HepG2 (cell line): ENCODE results near the gene RPS5. TPM values are rescaled to one million over a fixed set of nuclear protein-coding genes. Genes with fewer than 3 reads are reported as not detected.
A peak's percentile ranks its signal among the peaks of the same experiment; 100 is the strongest.

Experiments
- AGO1 ChIP-seq: fragments of 200-400 bp; formaldehyde crosslinking; IDR thresholded peaks from 2 replicates; pipeline ENCODE4 v1.6.1; 2017; ENCODE audit warnings: mild to moderate bottlenecking, low read depth, low read length, moderate library complexity; ENCODE audit not compliant: poor library complexity, severe bottlenecking
- AGO2 ChIP-seq: fragments of 200-400 bp; formaldehyde crosslinking; optimal IDR thresholded peaks from 2 replicates; pipeline ENCODE3; 2017; ENCODE audit warnings: mild to moderate bottlenecking, low read depth, low read length, moderate library complexity
- CBX5 ChIP-seq: sonication (generic); formaldehyde crosslinking; IDR thresholded peaks from 2 replicates; pipeline ENCODE4 v1.4.0; 2020; ENCODE audit warnings: missing genetic modification reagents, borderline replicate concordance
- ETV5 ChIP-seq: IDR thresholded peaks from 2 replicates; pipeline ENCODE4 v1.6.1; 2018; ENCODE audit warnings: missing biosample characterization, missing genetic modification reagents, inconsistent platforms, borderline replicate concordance
- HCFC1 ChIP-seq: fragments of 150-350 bp; IDR thresholded peaks from 2 replicates; pipeline ENCODE4 v1.6.1; 2014; ENCODE audit warnings: low read depth, low read length
- HNRNPH1 ChIP-seq: fragments of 200-400 bp; formaldehyde crosslinking; optimal IDR thresholded peaks from 2 replicates; pipeline ENCODE3; 2017; ENCODE audit warnings: mild to moderate bottlenecking, low read depth, low read length
- HOMEZ ChIP-seq: IDR thresholded peaks from 2 replicates; pipeline ENCODE4 v1.6.1; 2016; ENCODE audit warnings: low read depth
- IKZF4 ChIP-seq: sonication (generic); formaldehyde crosslinking; IDR thresholded peaks from 2 replicates; pipeline ENCODE4 v1.5.1; 2020; ENCODE audit warnings: borderline replicate concordance, mild to moderate bottlenecking, low read depth, missing genetic modification reagents; ENCODE audit errors: not compliant biosample characterization
- KLF6 ChIP-seq: IDR thresholded peaks from 2 replicates; pipeline ENCODE4 v1.8.0; 2016; ENCODE audit warnings: missing biosample characterization, missing genetic modification reagents
- MIXL1 ChIP-seq: IDR thresholded peaks from 2 replicates; pipeline ENCODE4 v1.6.1; 2016
- MYC ChIP-seq: sonication (generic); formaldehyde crosslinking; IDR thresholded peaks from 2 replicates; pipeline ENCODE4 v1.9.0; 2021; ENCODE audit warnings: missing genetic modification reagents, borderline replicate concordance
- NFE2L1 ChIP-seq: sonication (generic); formaldehyde crosslinking; IDR thresholded peaks from 2 replicates; pipeline ENCODE4 v1.4.0; 2020; ENCODE audit warnings: missing genetic modification reagents, mild to moderate bottlenecking, borderline replicate concordance
- PITX1 ChIP-seq: sonication (generic); formaldehyde crosslinking; IDR thresholded peaks from 2 replicates; pipeline ENCODE4 v1.5.1; 2020; ENCODE audit warnings: mild to moderate bottlenecking, missing genetic modification reagents
- RELA ChIP-seq: sonication (generic); formaldehyde crosslinking; IDR thresholded peaks from 2 replicates; pipeline ENCODE4 v1.4.0; 2020; ENCODE audit warnings: missing genetic modification reagents
- SP1 ChIP-seq, 2 experiments: fragments of 450-650 bp in 1 of 2; sonication (generic) in 1 of 2; formaldehyde crosslinking in 1 of 2; IDR thresholded peaks; 2 replicates each; pipeline versions ENCODE4 v1.4.0 to v1.6.1; 2016 to 2020; ENCODE audit warnings: missing genetic modification reagents in 1 of 2
- STAG1 ChIP-seq: sonication (generic); formaldehyde crosslinking; IDR thresholded peaks from 2 replicates; pipeline ENCODE4 v1.4.0; 2020; ENCODE audit warnings: missing genetic modification reagents
- THAP8 ChIP-seq: sonication (generic); formaldehyde crosslinking; IDR thresholded peaks from 2 replicates; pipeline ENCODE4 v1.5.1; 2020; ENCODE audit warnings: missing genetic modification reagents, mild to moderate bottlenecking, borderline replicate concordance
- ZBTB38 ChIP-seq: sonication (generic); formaldehyde crosslinking; IDR thresholded peaks from 2 replicates; pipeline ENCODE4 v1.5.1; 2020; ENCODE audit warnings: mild to moderate bottlenecking, missing genetic modification reagents
- ZFP90 ChIP-seq: sonication (generic); formaldehyde crosslinking; IDR thresholded peaks from 2 replicates; pipeline ENCODE4 v1.8.0; 2022; ENCODE audit warnings: missing genetic modification reagents, mild to moderate bottlenecking, inconsistent platforms, borderline replicate concordance
- ZKSCAN1 ChIP-seq: fragments of 150-350 bp; IDR thresholded peaks from 2 replicates; pipeline ENCODE4 v1.6.1; 2014; ENCODE audit warnings: low read length
- ZNF225 ChIP-seq: sonication (generic); formaldehyde crosslinking; IDR thresholded peaks from 2 replicates; pipeline ENCODE4 v1.4.0; 2020; ENCODE audit warnings: mild to moderate bottlenecking, missing genetic modification reagents
- ZNF569 ChIP-seq: sonication (generic); formaldehyde crosslinking; IDR thresholded peaks from 2 replicates; pipeline ENCODE4 v1.5.0; 2020; ENCODE audit warnings: mild to moderate bottlenecking, missing genetic modification reagents, moderate library complexity, borderline replicate concordance
- ZNF879 ChIP-seq: sonication (generic); formaldehyde crosslinking; IDR thresholded peaks from 2 replicates; pipeline ENCODE4 v1.8.1; 2023; ENCODE audit warnings: missing genetic modification reagents
- polyA plus RNA-seq, 8 experiments: library from polyadenylated mRNA; depleted of rRNA in 3 of 8; stranded (reverse) in 7 of 8; unstranded in 1 of 8; fragments of >200 nt; fragmentation: Illumina TruSeq in 4 of 8; extraction: Trizol in 4 of 8; gene quantifications; 2 replicates each; pipeline versions ENCODE4 v1.2.1 to v1.2.3, GENCODE V29; 2011 to 2016; ENCODE audit warnings: low read depth in 4 of 8, missing spikeins in 1 of 8, mixed read lengths in 1 of 8; ENCODE audit not compliant: insufficient read depth in 1 of 8
- total RNA-seq, 5 experiments: library from RNA; depleted of rRNA; stranded (reverse); fragments of >200 nt; fragmentation: Illumina TruSeq; extraction: Trizol; gene quantifications; 2 replicates each; pipeline ENCODE4 v1.2.3, GENCODE V29; 2016; ENCODE audit warnings: low read depth in 1 of 5
- TF ChIP-seq, protein P1 (sequence below): sonication (generic); formaldehyde crosslinking; IDR thresholded peaks from 2 replicates; pipeline ENCODE4 v1.4.0; 2020; ENCODE audit warnings: missing genetic modification reagents

RPS5 gene
- total and polyA plus RNA-seq, 2 of the 13 experiments (the other 11 are each of a cell fraction or from before 2014, with no cell fraction given) = 1,544 to 4,408 TPM

GRCh38 chr19:58386576-58387337, at the start of gene RPS5 (continued):
- no peak for TF ChIP-seq SP1 (IDR thresholded peaks at IDR 0.05)
- no peak for TF ChIP-seq SP1 (CRISPR knock-in tag; IDR thresholded peaks at IDR 0.05)
- TF ChIP-seq ZBTB38 (CRISPR knock-in tag) = peak; percentile 83
- peak; percentile 56 for TF ChIP-seq ETV5 (CRISPR knock-in tag)
- TF ChIP-seq IKZF4 (CRISPR knock-in tag) = no peak
- TF ChIP-seq STAG1 (CRISPR knock-in tag) = no peak
- TF ChIP-seq ZFP90 (CRISPR knock-in tag) = no peak; the same call in 1 of the 2 replicates
- TF ChIP-seq ZNF879 (CRISPR knock-in tag) = no peak
- TF ChIP-seq CBX5 (CRISPR knock-in tag) = 0 out of 2 replicates have a peak, but pooled peaks have one; percentile 62
- TF ChIP-seq ZNF225 (CRISPR knock-in tag) = peak; percentile 86; the same call in 1 of the 2 replicates
- TF ChIP-seq MYC = peak; percentile 98
- TF ChIP-seq HOMEZ (CRISPR knock-in tag) = no peak; the same call in 1 of the 2 replicates
- peak; percentile 77 for TF ChIP-seq HCFC1
- no peak for TF ChIP-seq AGO1
- no peak for TF ChIP-seq ZKSCAN1
- no peak for TF ChIP-seq HNRNPH1
- TF ChIP-seq ZNF569 = 0 out of 2 replicates have a peak, but pooled peaks have one; percentile 16
- no peak for TF ChIP-seq NFE2L1 (CRISPR knock-in tag)
- TF ChIP-seq MIXL1 (CRISPR knock-in tag) = no peak
- TF ChIP-seq RELA (CRISPR knock-in tag) = no peak
- TF ChIP-seq, protein P1, sequence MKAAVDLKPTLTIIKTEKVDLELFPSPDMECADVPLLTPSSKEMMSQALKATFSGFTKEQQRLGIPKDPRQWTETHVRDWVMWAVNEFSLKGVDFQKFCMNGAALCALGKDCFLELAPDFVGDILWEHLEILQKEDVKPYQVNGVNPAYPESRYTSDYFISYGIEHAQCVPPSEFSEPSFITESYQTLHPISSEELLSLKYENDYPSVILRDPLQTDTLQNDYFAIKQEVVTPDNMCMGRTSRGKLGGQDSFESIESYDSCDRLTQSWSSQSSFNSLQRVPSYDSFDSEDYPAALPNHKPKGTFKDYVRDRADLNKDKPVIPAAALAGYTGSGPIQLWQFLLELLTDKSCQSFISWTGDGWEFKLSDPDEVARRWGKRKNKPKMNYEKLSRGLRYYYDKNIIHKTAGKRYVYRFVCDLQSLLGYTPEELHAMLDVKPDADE = no peak
- TF ChIP-seq KLF6 (CRISPR knock-in tag) = peak; percentile 57; the same call in 1 of the 2 replicates
- TF ChIP-seq AGO2 = peak; percentile 99
- no peak; the same call in 1 of the 2 replicates for TF ChIP-seq THAP8 (CRISPR knock-in tag)
- TF ChIP-seq PITX1 (CRISPR knock-in tag) = 0 out of 2 replicates have a peak, but pooled peaks have one; percentile 47
